Measurements from ENCODE around the gene AKR7A3. TPM values are rescaled to one million over a fixed set of nuclear protein-coding genes. Genes with fewer than 3 reads are reported as not detected.

AKR7A3 gene
- total RNA-seq, 1 experiment from 2014 or later: 1.4 TPM

DNA sequence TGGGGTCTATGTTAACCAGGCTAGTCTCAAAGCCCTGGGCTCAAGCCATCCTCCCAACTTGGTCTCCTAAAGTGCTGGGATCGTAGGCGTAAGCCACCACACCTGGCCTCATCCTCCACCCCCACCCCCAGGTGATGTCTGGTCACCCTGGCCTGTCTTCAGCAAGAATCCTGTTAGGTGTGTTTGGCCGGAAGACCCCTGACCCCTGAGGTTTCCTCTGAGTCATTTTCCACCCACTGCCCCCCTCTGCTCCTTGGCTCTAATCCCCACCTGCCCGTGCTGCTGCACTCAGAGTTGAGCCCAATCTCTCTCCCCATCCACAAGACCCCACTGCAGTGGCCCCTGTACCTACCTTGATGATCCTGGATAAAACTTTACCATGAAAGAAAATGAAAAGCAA is 48.7 kb upstream of the AKR7A3 start:
- H3K27me3 ChIP-seq (ENCODE audit: control insufficient read depth, insufficient read depth, low read length): no peaks in the 10 kb centered on the region
- H3K36me3 ChIP-seq (ENCODE audit: control insufficient read depth, insufficient read depth, low read length): peaks cover 5% of the 10 kb centered on the region; the same call in 1 of the 2 replicates
- TF ChIP-seq CTCF (IDR thresholded peaks at IDR 0.05): no peak
- no peak for TF ChIP-seq POLR2AphosphoS5 (IDR thresholded peaks at IDR 0.05; ENCODE audit: low read depth, low read length)
- TF ChIP-seq, protein P1, sequence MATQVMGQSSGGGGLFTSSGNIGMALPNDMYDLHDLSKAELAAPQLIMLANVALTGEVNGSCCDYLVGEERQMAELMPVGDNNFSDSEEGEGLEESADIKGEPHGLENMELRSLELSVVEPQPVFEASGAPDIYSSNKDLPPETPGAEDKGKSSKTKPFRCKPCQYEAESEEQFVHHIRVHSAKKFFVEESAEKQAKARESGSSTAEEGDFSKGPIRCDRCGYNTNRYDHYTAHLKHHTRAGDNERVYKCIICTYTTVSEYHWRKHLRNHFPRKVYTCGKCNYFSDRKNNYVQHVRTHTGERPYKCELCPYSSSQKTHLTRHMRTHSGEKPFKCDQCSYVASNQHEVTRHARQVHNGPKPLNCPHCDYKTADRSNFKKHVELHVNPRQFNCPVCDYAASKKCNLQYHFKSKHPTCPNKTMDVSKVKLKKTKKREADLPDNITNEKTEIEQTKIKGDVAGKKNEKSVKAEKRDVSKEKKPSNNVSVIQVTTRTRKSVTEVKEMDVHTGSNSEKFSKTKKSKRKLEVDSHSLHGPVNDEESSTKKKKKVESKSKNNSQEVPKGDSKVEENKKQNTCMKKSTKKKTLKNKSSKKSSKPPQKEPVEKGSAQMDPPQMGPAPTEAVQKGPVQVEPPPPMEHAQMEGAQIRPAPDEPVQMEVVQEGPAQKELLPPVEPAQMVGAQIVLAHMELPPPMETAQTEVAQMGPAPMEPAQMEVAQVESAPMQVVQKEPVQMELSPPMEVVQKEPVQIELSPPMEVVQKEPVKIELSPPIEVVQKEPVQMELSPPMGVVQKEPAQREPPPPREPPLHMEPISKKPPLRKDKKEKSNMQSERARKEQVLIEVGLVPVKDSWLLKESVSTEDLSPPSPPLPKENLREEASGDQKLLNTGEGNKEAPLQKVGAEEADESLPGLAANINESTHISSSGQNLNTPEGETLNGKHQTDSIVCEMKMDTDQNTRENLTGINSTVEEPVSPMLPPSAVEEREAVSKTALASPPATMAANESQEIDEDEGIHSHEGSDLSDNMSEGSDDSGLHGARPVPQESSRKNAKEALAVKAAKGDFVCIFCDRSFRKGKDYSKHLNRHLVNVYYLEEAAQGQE (IDR thresholded peaks at IDR 0.05; ENCODE audit: insufficient read depth in 1 of 2, low read depth in 2 of 2, low read length in 1 of 2): no peak
- no peak for TF ChIP-seq SIN3A (IDR thresholded peaks at IDR 0.05; ENCODE audit: borderline replicate concordance, insufficient read depth, low read depth, low read length)
- TF ChIP-seq TCF7L2 (IDR thresholded peaks at IDR 0.05; ENCODE audit: low read depth, low read length): no peak
- in situ Hi-C loops (cut with HindIII; ENCODE audit: low pct_unique_long_range_greater_than_20kb, low sequenced_read_pairs) (no loop called here), intact Hi-C loops (cut with micrococcal nuclease; ENCODE audit: unreplicated experiment) (no loop called here)
- H3K4me3 ChIP-seq (ENCODE audit: low read depth in 2 of 2, low read length in 2 of 2): no peak overlapping the region
- no peaks in the 10 kb centered on the region for H3K9me3 ChIP-seq (ENCODE audit: control insufficient read depth, insufficient read depth, low read depth, low read length)
- BruUV-seq (replicated peaks): no TSS peak
- ATAC-seq (no peak), DNase-seq (ENCODE audit: low read depth, low spot score) (no peak)
- no peaks in the 10 kb centered on the region for H3K4me1 ChIP-seq (ENCODE audit: control insufficient read depth, insufficient read depth, low read length)
- ChIA-PET CTCF (no interaction called here), POLR2A (no interaction called here)
- no peak overlapping the region for H3K27ac ChIP-seq (ENCODE audit: low read length)

GRCh38 chr1:19336543-19336942 is 48.0 kb upstream of the AKR7A3 start:
- H3K9me3 ChIP-seq (ENCODE audit: control insufficient read depth, insufficient read depth, low read depth, low read length): no peaks in the 10 kb centered on the region
- POLR2A ChIA-PET: no interaction called here
- ATAC-seq (peak; percentile 59), DNase-seq (ENCODE audit: low read depth, low spot score) (no peak)
- no peak overlapping the region for H3K27ac ChIP-seq (ENCODE audit: low read length)
- in situ Hi-C loops (cut with HindIII; ENCODE audit: low pct_unique_long_range_greater_than_20kb, low sequenced_read_pairs): no loop called here
- no peaks in the 10 kb centered on the region; the same call in 1 of the 2 replicates for H3K4me1 ChIP-seq (ENCODE audit: control insufficient read depth, insufficient read depth, low read length)
- CTCF ChIA-PET: no interaction called here
- H3K4me3 ChIP-seq (ENCODE audit: low read depth in 2 of 2, low read length in 2 of 2): no peak overlapping the region
- no peaks in the 10 kb centered on the region for H3K27me3 ChIP-seq (ENCODE audit: control insufficient read depth, insufficient read depth, low read length)
- no peak for TF ChIP-seq TCF7L2 (IDR thresholded peaks at IDR 0.05; ENCODE audit: low read depth, low read length)
- TF ChIP-seq SIN3A (IDR thresholded peaks at IDR 0.05; ENCODE audit: borderline replicate concordance, insufficient read depth, low read depth, low read length): no peak
- TF ChIP-seq CTCF (IDR thresholded peaks at IDR 0.05): no peak
- TF ChIP-seq POLR2AphosphoS5 (IDR thresholded peaks at IDR 0.05; ENCODE audit: low read depth, low read length): peak; percentile 57; the same call in 1 of the 2 replicates
- TF ChIP-seq, protein P1 (IDR thresholded peaks at IDR 0.05; ENCODE audit: insufficient read depth in 1 of 2, low read depth in 2 of 2, low read length in 1 of 2): no peak
- H3K36me3 ChIP-seq (ENCODE audit: control insufficient read depth, insufficient read depth, low read length): peaks cover 5% of the 10 kb centered on the region; the same call in 1 of the 2 replicates
- intact Hi-C loops (cut with micrococcal nuclease; ENCODE audit: unreplicated experiment): no loop called here
- no TSS peak for BruUV-seq (replicated peaks)
